VCaP (cell line): ENCODE results near the gene RAD23A.

Source experiments
- H3K27ac ChIP-seq: fragments of 450-650 bp; 2 replicates; pipeline ENCODE4 v1.5.1; 2017
- CTCF ChIP-seq: fragments of 450-650 bp; conservative IDR thresholded peaks from 2 replicates; pipeline ENCODE4 v1.5.1; 2017; ENCODE audit warnings: mild to moderate bottlenecking, moderate library complexity

Gene RAD23A

GRCh38 chr19:12965017-12965811 is 19.6 kb downstream of the RAD23A start:
- TF ChIP-seq CTCF, result peak; percentile 98
- H3K27ac ChIP-seq, result peak overlapping the region; percentile 63

DNA sequence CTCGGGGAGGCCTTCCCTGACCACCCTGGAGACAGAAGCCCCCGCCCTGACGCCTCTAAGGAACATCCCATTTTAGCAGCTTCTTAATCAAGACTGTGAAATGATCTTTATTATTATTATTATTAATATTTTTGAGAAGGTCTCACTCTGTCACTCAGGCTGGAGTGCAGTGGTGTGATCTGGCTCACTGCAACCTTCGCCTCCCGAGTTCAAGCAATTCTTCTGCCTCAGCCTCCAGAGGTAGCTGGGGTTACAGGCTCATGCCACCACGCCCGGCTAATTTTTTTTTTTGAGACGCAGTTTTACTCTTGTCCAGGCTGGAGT is 20.1 kb downstream of the RAD23A start:
- H3K27ac ChIP-seq, result peak overlapping the region; percentile 63
- TF ChIP-seq CTCF, result no peak

DNA sequence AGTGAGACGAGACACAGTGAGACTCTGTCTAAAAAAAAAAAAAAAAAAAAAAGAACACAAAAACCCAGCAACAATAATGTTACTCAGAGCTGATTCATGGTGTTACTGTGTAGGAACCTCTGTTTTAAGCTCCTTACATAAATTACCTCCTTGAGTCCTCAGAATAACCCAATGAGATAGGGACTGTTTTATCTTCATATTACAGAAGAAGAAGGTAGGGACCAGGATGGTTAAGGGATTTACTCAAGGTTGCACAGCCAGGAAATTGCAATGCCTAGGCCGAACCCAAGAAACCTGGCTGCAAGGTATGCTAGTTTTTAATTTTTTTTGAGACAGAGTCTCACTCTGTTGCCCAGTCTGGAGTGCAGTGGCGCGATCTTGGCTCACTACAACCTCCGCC is 22.2 kb downstream of the RAD23A start:
- H3K27ac ChIP-seq, result no peak overlapping the region
- no peak for TF ChIP-seq CTCF

DNA sequence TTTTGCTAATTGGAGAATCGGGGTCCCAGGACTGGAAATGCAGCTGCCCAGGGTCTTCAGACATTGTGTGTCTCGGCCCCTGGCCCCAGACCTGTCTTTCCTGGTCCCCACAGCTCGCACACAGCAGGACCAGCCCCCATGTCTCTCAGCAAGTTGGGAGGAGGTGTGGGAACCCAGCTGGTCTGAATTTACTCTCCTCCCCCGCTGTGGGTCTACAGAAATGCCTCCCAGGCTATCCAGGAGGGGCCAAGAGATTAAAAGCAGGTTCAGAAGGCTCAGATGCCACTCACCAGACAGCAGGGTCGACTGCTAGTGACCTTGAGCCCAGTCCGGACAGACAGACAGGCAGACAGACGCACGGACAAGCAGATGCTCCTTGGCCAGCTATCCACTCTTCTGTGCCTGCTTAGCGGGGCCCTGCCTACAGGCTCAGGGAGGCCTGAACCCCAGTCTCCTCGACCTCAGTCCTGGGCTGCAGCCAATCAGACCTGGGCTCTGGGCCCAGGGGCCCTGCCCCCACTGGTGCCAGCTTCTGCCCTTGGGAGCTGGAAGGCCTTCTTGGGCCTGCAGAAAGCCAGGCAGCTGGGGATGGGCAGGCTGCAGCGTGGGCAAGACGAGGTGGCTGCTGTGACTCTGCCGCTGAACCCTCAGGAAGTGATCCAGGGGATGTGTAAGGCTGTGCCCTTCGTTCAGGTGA is 23.8 kb downstream of the RAD23A start, which contains the start of gene DAND5:
DAND5 (plus strand) TSS at position 285 of the 697 bp plus-strand sequence; CDS start at position 370, 85 bp downstream.
- TF ChIP-seq CTCF, result no peak
- no peak within 1 kb of the TSS for H3K27ac ChIP-seq

- H3K27ac ChIP-seq, result no peak overlapping the region
- TF ChIP-seq CTCF, result no peak
These were observed 24.6 kb downstream of the RAD23A start for GRCh38 chr19:12970070-12970820.

GRCh38 chr19:12973236-12973635 is 27.6 kb downstream of the RAD23A start:
- no peak overlapping the region for H3K27ac ChIP-seq
- no peak for TF ChIP-seq CTCF
